Uterus (tissue), 4 donors: ENCODE results near the gene DND1. TPM values are rescaled to one million over a fixed set of nuclear protein-coding genes. Genes with fewer than 3 reads are reported as not detected.
A peak's percentile ranks its signal among the peaks of the same experiment; 100 is the strongest.
"Not testable (repeated sequence)": the region's sequence is repeated elsewhere in the genome, so short reads cannot be mapped to it uniquely, and the experiment has no call there.

Experiments used
- DNase-seq, 2 donors: peaks; one replicate each; pipeline ENCODE4 v3.0.0-alpha.2; 2019 to 2020
- H3K27ac ChIP-seq, 2 donors: fragments of 200-600 bp; sonication (generic); 1 replicate in 1 of 2; 2 replicates in 1 of 2; pipeline ENCODE4 v1.5.1; 2016 to 2018
- H3K27me3 ChIP-seq, 2 donors: fragments of 200-600 bp; sonication (generic); one replicate each; pipeline ENCODE4 v1.5.1; 2018 to 2019; ENCODE audit warnings: control low read depth in 1 of 2
- H3K36me3 ChIP-seq, 2 donors: fragments of 200-600 bp; sonication (generic); one replicate each; pipeline ENCODE4 v1.5.1; 2019; ENCODE audit warnings: control low read depth in 1 of 2
- H3K4me1 ChIP-seq, 2 donors: fragments of 200-600 bp; sonication (generic); one replicate each; pipeline ENCODE4 v1.5.1; 2018 to 2019; ENCODE audit warnings: control low read depth in 1 of 2
- H3K4me3 ChIP-seq, 2 donors: fragments of 200-600 bp; sonication (generic); 1 replicate in 1 of 2; 2 replicates in 1 of 2; pipeline ENCODE4 v1.5.1; 2018 to 2019; ENCODE audit warnings: mild to moderate bottlenecking in 1 of 2
- H3K9me3 ChIP-seq, 2 donors: fragments of 200-600 bp; sonication (generic); one replicate each; pipeline ENCODE4 v1.5.1; 2019; ENCODE audit warnings: control low read depth in 1 of 2
- POLR2A ChIP-seq, 2 donors: fragments of 450-650 bp; IDR thresholded peaks; one replicate each; pipeline ENCODE4 v1.6.1; 2016; ENCODE audit warnings: antibody characterized with exemption in 2 of 2, mild to moderate bottlenecking in 1 of 2, moderate library complexity in 1 of 2
- intact Hi-C: fragments of 100-400 bp; cut with DNase I; formaldehyde crosslinking; loops from one replicate; pipeline ENCODE4 v1.15.1; 2023; ENCODE audit warnings: low total_unique reads
- total RNA-seq, 4 donors: library from RNA; depleted of rRNA in 3 of 4; stranded (reverse); fragments of >200 nt in 3 of 4; gene quantifications; one replicate each; pipeline versions ENCODE4 v1.1.0 to v1.2.4, GENCODE V29; 2014 to 2023
- TF ChIP-seq, protein P1 (sequence below), 4 experiments: fragments of 200-600 bp in 2 of 4; fragments of 450-650 bp in 2 of 4; sonication (generic) in 2 of 4; IDR thresholded peaks; one replicate each; pipeline ENCODE4 v1.5.1; 2016 to 2019; ENCODE audit warnings: antibody characterized with exemption in 4 of 4, mild to moderate bottlenecking in 2 of 4, moderate library complexity in 1 of 4
- donor health status: DM: yes; HTN: yes; CAD: no.

DND1 gene
- total RNA-seq, 4 donors from 2014 or later: 0.28 to 2.6 (median 0.92) TPM

- DNase-seq: no peak
- intact Hi-C loops: no loop called here
- H3K4me3 ChIP-seq: peak overlapping the region; percentile 72 to 95
- TF ChIP-seq POLR2A (IDR thresholded peaks at IDR 0.05): no peak
- TF ChIP-seq, protein P1, sequence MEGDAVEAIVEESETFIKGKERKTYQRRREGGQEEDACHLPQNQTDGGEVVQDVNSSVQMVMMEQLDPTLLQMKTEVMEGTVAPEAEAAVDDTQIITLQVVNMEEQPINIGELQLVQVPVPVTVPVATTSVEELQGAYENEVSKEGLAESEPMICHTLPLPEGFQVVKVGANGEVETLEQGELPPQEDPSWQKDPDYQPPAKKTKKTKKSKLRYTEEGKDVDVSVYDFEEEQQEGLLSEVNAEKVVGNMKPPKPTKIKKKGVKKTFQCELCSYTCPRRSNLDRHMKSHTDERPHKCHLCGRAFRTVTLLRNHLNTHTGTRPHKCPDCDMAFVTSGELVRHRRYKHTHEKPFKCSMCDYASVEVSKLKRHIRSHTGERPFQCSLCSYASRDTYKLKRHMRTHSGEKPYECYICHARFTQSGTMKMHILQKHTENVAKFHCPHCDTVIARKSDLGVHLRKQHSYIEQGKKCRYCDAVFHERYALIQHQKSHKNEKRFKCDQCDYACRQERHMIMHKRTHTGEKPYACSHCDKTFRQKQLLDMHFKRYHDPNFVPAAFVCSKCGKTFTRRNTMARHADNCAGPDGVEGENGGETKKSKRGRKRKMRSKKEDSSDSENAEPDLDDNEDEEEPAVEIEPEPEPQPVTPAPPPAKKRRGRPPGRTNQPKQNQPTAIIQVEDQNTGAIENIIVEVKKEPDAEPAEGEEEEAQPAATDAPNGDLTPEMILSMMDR (IDR thresholded peaks at IDR 0.05): no peak
- peak overlapping the region; percentile 71 to 82 for H3K27ac ChIP-seq
- no peaks in the 10 kb centered on the region for H3K27me3 ChIP-seq
- H3K9me3 ChIP-seq: no peaks in the 10 kb centered on the region
- H3K4me1 ChIP-seq: peaks cover 9 to 16% of the 10 kb centered on the region in 2 donors
- no peaks in the 10 kb centered on the region for H3K36me3 ChIP-seq
These were observed 26.3 kb downstream of the DND1 start for GRCh38 chr5:140647042-140647419.

DNA sequence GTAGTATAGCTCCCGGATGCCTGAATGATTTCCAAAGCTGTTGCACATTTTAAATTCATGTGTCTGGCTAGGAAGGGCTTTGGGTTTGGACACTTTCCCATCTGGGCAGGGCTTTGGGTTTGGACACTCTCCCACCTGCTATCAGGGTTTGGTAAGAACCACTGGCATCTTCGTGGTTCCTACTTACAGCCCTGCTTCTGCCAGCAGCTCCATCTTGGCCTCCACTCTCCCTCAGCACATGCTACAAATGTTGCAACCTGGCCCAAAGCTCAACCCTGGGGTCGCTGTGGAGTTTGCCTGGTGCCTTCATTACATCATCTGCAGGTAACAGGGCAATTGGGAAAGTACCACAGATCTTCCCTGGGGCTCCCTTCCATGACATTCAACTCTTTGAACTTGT, 30.7 kb downstream of the DND1 start:
- DNase-seq: no peak
- Histone ChIP-seq H3K27me3 (no peaks in the 10 kb centered on the region), H3K27ac (no peak overlapping the region), H3K4me3 (no peak overlapping the region), H3K36me3 (no peaks in the 10 kb centered on the region), H3K4me1 (peaks cover 6 to 9% of the 10 kb centered on the region in 2 donors), H3K9me3 (no peaks in the 10 kb centered on the region)
- no peak for TF ChIP-seq POLR2A (IDR thresholded peaks at IDR 0.05)
- TF ChIP-seq, protein P1 (IDR thresholded peaks at IDR 0.05): no peak
- intact Hi-C loops: no loop called here

- Histone ChIP-seq H3K4me3 (no peak overlapping the region), H3K9me3 (no peaks in the 10 kb centered on the region), H3K27me3 (no peaks in the 10 kb centered on the region), H3K36me3 (no peaks in the 10 kb centered on the region), H3K27ac (no peak overlapping the region), H3K4me1 (peaks cover 5 to 9% of the 10 kb centered on the region in 2 donors)
- no peak for DNase-seq
- TF ChIP-seq, protein P1 (IDR thresholded peaks at IDR 0.05): no peak
- no peak for TF ChIP-seq POLR2A (IDR thresholded peaks at IDR 0.05)
- intact Hi-C loops: no loop called here
These were observed 31.7 kb downstream of the DND1 start for GRCh38 chr5:140641716-140642115.

DNA sequence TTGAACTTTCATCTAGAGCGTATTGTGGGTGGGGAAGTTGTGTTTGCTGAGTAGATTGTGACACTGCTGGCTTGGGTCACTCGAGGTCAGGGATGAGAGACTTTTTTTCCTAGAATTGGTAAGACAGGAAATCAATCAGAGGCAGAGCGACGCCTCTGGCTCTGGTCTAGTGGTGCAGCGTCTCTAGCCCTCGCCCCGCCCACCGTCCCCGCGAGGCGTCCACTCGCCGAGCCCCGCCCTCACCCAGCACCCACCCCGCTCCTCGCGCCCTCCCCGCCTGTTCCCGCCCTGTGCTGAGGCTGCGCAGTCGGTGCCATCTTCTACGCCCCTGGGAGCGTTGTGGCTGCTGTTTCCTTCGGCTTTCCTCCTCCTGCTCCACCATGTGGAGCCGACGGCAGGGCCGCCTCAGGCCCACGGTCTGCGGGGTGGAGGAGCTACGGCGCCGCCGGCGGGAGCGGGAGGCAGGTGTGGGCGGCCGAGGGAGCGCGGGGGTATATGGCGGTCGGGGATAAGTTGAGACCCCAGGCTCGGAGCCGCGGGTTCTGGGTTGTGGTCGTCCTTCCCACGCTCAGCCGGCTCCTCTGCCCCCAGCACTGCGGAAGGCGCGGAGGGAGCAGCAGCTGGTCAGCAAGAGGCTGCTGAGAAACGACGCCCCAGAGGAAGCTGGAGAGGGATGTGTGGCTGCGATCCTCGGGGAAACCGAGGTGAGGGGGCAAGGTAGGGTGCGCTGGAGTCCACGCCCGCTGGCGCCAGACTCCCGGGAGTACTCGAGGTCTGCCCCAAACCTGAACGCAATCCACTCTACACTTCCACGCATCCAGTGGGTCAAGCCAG, 34.0 kb downstream of the DND1 start, which contains the start of gene TMCO6:
TSS of gene TMCO6 (plus strand) at position 304 of the 834 bp plus-strand sequence. CDS start at position 381, 77 bp downstream.
- no peaks in the 10 kb centered on the region for H3K36me3 ChIP-seq
- no peaks in the 10 kb centered on the region for H3K9me3 ChIP-seq
- no peaks in the 10 kb centered on the region for H3K27me3 ChIP-seq
- intact Hi-C loops: no loop called here
- DNase-seq: peak; percentile 97
- peak within 1 kb of the TSS; percentile 81 to 85 for H3K27ac ChIP-seq
- peak within 1 kb of the TSS; percentile 62 to 68 for H3K4me3 ChIP-seq
- H3K4me1 ChIP-seq: no peaks in the 10 kb centered on the region
- peak; percentile 32 to 72 for TF ChIP-seq POLR2A (IDR thresholded peaks at IDR 0.05)
- TF ChIP-seq, protein P1 (IDR thresholded peaks at IDR 0.05): peak; percentile 46 to 77 (median 50)

- Histone ChIP-seq H3K4me3 (peak overlapping the region; percentile 62 to 68), H3K27ac (peak overlapping the region; percentile 81 to 85)
- DNase-seq, H3K4me1 ChIP-seq, H3K27me3 ChIP-seq, H3K36me3 ChIP-seq, H3K9me3 ChIP-seq, intact Hi-C loops: not testable (repeated sequence)
These were observed 34.6 kb downstream of the DND1 start for GRCh38 chr5:140638898-140639147.
